ENCODE results near the gene BCKDHA.
"Not testable (repeated sequence)": the region's sequence is repeated elsewhere in the genome, so short reads cannot be mapped to it uniquely, and the experiment has no call there.

BCKDHA gene

DNA sequence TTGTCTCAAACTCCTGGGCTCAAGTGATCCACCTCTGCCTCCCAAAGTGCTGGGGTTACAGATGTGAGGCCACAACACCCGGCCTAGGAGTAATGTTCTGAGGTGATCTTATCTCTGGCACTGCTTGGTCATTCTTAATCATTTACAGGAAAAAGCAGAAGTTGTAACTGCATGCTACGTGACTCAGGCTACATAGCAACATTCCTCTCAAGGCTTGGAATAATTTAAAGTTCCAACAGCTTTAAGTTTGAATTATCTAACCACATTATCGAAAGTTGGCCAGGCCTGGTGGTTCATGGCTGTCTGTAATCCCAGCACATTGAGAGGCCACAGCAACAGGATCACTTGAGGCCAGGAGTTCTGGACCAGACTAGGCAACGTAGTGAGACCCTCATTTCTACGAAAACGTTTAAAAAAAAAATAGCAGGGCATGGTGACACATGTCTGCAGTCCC is 29.7 kb upstream of the BCKDHA start:
- H3K4me3 ChIP-seq (ENCODE audit: low read depth, low read length) = no peak overlapping the region
- in situ Hi-C loops (cut with HindIII; ENCODE audit: low sequenced_read_pairs) = no loop called here
- TF ChIP-seq, protein P1, sequence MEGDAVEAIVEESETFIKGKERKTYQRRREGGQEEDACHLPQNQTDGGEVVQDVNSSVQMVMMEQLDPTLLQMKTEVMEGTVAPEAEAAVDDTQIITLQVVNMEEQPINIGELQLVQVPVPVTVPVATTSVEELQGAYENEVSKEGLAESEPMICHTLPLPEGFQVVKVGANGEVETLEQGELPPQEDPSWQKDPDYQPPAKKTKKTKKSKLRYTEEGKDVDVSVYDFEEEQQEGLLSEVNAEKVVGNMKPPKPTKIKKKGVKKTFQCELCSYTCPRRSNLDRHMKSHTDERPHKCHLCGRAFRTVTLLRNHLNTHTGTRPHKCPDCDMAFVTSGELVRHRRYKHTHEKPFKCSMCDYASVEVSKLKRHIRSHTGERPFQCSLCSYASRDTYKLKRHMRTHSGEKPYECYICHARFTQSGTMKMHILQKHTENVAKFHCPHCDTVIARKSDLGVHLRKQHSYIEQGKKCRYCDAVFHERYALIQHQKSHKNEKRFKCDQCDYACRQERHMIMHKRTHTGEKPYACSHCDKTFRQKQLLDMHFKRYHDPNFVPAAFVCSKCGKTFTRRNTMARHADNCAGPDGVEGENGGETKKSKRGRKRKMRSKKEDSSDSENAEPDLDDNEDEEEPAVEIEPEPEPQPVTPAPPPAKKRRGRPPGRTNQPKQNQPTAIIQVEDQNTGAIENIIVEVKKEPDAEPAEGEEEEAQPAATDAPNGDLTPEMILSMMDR (IDR thresholded peaks at IDR 0.05; ENCODE audit: low read depth, low read length, missing control alignments) = no peak
- DNase-seq (ENCODE audit: low read depth) = peak; percentile 83

DNA sequence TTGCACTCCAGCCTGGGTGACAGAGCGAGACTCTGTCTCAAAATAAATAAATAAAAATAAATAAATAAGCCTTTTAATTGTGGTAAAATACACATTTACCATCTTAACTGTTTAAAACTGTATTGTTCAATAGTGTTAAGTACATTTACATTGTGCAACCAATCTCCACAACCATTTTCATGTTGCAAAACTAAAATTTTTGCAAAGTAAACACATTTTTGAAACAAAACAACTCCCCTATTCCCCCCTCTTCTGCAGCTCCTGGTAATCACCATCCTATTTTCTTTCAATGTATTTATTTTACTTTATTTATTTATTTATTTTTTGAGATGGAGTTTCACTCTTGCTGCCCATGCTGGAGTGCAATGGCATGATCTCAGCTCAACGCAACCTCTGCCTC is 27.8 kb upstream of the BCKDHA start:
- H3K4me3 ChIP-seq (ENCODE audit: low read depth, low read length) = no peak overlapping the region
- no peak for DNase-seq (ENCODE audit: low read depth)
- in situ Hi-C loops (cut with HindIII; ENCODE audit: low sequenced_read_pairs) = no loop called here
- TF ChIP-seq, protein P1 (IDR thresholded peaks at IDR 0.05; ENCODE audit: low read depth, low read length, missing control alignments) = no peak

GRCh38 chr19:41371119-41371518 is 26.5 kb upstream of the BCKDHA start:
- H3K4me3 ChIP-seq (ENCODE audit: low read depth, low read length); DNase-seq (ENCODE audit: low read depth); in situ Hi-C loops (cut with HindIII; ENCODE audit: low sequenced_read_pairs): not testable (repeated sequence)

- DNase-seq (ENCODE audit: low read depth) = no peak
- no peak overlapping the region for H3K4me3 ChIP-seq (ENCODE audit: low read depth, low read length)
- TF ChIP-seq, protein P1 (IDR thresholded peaks at IDR 0.05; ENCODE audit: low read depth, low read length, missing control alignments) = no peak
- in situ Hi-C loops (cut with HindIII; ENCODE audit: low sequenced_read_pairs) = no loop called here
Observed at GRCh38 chr19:41371541-41371940, 26.1 kb upstream of the BCKDHA start.

GRCh38 chr19:41372501-41372900 is 25.1 kb upstream of the BCKDHA start:
- DNase-seq (ENCODE audit: low read depth) = no peak
- in situ Hi-C loops (cut with HindIII; ENCODE audit: low sequenced_read_pairs) = no loop called here
- TF ChIP-seq, protein P1 (IDR thresholded peaks at IDR 0.05; ENCODE audit: low read depth, low read length, missing control alignments) = no peak
- no peak overlapping the region for H3K4me3 ChIP-seq (ENCODE audit: low read depth, low read length)

DNA sequence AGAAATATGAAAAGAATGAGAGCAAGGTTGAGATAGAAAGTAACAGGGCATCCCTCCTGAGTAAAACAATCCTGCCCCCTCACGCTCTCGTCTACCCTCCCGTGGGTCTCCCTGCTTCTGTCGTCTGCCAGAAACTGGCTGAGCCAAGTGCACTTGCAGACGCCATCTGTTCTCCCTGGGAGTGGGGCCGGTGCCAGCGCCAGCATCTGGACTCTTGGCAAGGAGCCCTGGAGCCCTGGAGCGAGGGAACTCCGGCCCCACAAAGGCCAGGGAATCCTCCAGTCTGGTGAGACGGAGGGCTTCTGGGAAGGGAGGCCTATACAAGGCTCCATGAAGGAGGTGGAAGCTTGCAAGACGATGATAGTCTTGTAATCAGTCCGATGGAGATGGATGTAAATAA is 23.6 kb upstream of the BCKDHA start:
- in situ Hi-C loops (cut with HindIII; ENCODE audit: low sequenced_read_pairs) = no loop called here
- DNase-seq (ENCODE audit: low read depth) = peak; percentile 86

DNA sequence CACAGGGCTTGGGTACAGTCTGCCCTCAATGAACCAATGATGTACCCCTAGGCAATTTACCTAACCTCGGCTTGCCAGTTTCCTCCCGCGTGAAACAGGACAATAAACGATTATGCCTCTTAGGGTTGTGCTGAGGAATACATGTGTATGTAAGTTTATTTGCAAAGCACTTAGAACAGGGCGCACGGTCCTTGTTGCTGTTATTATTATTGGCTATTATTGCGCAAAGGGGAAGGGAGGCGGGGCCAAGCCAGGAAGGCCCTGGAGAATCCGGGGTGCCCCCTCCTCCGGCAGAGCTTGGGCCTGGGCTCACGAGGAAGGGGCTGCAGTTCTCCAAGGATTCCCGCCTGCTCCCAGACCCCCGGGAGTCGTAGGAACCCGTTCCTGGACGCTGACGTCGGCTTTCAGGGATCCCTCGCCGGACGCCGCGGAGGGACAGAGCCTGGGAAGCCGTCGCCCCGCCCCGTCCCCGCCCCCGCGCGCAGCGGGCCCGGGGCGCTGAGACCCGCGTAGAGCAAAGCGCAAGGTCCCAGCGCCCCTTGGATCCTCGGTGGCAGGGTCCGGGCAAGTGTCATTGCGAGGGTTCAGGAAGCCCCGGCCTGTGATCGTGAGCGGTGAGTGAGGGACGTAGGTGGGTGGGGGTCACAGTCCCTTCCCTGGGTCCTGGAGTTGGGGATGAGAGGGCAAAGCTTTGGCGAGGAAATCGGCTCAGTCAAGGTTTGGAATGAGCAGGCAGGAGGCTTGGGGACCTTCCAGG is 21.2 kb upstream of the BCKDHA start, which contains the start of gene TMEM91:
TSS of gene TMEM91 (plus strand) at position 293 of the 757 bp plus-strand sequence. CDS start 1,777 bp downstream, outside the sequence.
- no peak for DNase-seq (ENCODE audit: low read depth)
- in situ Hi-C loops (cut with HindIII; ENCODE audit: low sequenced_read_pairs) = no loop called here
- peak within 1 kb of the TSS; percentile 45 for H3K4me3 ChIP-seq (ENCODE audit: low read depth, low read length)
- TF ChIP-seq, protein P1 (IDR thresholded peaks at IDR 0.05; ENCODE audit: low read depth, low read length, missing control alignments) = no peak

More for the DNA sequence above, 23.6 kb upstream of the BCKDHA start:
- H3K4me3 ChIP-seq (ENCODE audit: low read depth, low read length) = no peak overlapping the region
- TF ChIP-seq, protein P1 (IDR thresholded peaks at IDR 0.05; ENCODE audit: low read depth, low read length, missing control alignments) = no peak

Data from astrocyte of the cerebellum (primary cell).